Spleen (tissue), 7 donors: ENCODE measurements around the gene SIGLEC8.

Experiments
- POLR2A ChIP-seq, 3 donors: fragments of 450-650 bp; IDR thresholded peaks; one replicate each; pipeline ENCODE4 v1.5.1; 2017; ENCODE audit warnings: antibody characterized with exemption in 3 of 3, mild to moderate bottlenecking in 1 of 3
- TF ChIP-seq, protein P1 (sequence below), 11 experiments: fragments of 200-600 bp in 7 of 11; fragments of 450-650 bp in 4 of 11; sonication (generic) in 4 of 11; IDR thresholded peaks in 8 of 11; conservative IDR thresholded peaks in 3 of 11; 1 replicate in 7 of 11; 2 replicates in 4 of 11; pipeline versions ENCODE4 v1.4.0 to v1.8.0; 2016 to 2021; ENCODE audit warnings: antibody characterized with exemption in 11 of 11, inconsistent platforms in 4 of 11, mild to moderate bottlenecking in 1 of 11
- donor health status: DM: no; HTN: no; CAD: no; lungs with moderate emphysema.
- donor health status: DM: no; HTN: no; CAD: no.
- donor health status: DM: no; HTN: no; CAD: no.

DNA sequence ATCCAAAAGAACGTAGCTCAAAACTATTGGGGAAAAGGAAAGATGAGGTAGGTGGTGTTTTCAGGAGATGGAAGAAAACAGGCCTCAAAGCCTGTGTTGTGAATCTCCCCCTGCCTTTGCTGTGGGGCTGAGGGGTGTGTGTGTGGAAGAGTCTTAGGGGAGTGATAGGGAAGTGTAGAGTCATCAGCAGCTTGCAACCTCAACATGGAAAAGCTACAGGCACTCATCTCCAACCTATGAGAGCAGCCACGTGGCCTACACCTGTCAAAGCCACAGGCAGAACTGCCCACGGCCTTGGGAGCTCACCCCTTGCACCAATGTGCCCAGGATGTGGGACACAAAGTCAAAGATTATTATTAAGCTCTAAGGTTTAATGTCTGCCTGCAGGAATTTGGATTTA, 47.6 kb upstream of the SIGLEC8 start:
- TF ChIP-seq POLR2A (IDR thresholded peaks at IDR 0.05), result no peak
- TF ChIP-seq, protein P1, sequence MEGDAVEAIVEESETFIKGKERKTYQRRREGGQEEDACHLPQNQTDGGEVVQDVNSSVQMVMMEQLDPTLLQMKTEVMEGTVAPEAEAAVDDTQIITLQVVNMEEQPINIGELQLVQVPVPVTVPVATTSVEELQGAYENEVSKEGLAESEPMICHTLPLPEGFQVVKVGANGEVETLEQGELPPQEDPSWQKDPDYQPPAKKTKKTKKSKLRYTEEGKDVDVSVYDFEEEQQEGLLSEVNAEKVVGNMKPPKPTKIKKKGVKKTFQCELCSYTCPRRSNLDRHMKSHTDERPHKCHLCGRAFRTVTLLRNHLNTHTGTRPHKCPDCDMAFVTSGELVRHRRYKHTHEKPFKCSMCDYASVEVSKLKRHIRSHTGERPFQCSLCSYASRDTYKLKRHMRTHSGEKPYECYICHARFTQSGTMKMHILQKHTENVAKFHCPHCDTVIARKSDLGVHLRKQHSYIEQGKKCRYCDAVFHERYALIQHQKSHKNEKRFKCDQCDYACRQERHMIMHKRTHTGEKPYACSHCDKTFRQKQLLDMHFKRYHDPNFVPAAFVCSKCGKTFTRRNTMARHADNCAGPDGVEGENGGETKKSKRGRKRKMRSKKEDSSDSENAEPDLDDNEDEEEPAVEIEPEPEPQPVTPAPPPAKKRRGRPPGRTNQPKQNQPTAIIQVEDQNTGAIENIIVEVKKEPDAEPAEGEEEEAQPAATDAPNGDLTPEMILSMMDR (IDR thresholded peaks at IDR 0.05 in 8 of 11, conservative IDR thresholded peaks at IDR 0.05 in 3 of 11), result no peak
